GM18520 (cell line): ENCODE measurements around the gene NRK.
"Not testable (repeated sequence)": the region's sequence is repeated elsewhere in the genome, so short reads cannot be mapped to it uniquely, and the experiment has no call there.

Experiments
- ATAC-seq: cut with Tn5 transposase; IDR thresholded peaks from one replicate; pipeline ENCODE4 v1.9.1; 2021; ENCODE audit not compliant: unreplicated experiment

Gene NRK

DNA sequence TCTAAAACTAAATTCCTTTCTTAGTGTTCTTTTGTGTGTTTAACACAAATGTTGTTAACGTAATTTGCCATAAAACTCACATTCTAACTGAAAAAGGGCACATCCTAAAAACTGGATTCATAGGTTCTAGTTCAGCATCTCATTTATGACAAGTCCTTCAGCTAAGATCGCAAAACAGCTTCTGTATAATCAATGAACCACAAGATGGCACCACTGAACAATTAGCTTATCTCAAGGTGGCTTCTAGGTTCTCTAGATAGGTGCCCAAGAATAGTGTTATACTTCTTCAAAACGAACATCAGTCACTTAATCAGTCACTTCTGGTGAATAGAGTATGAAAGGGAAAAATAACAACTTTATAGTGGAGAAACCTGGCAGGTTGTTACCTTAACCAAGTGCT, 54.3 kb downstream of the NRK start:
- no peak for ATAC-seq

DNA sequence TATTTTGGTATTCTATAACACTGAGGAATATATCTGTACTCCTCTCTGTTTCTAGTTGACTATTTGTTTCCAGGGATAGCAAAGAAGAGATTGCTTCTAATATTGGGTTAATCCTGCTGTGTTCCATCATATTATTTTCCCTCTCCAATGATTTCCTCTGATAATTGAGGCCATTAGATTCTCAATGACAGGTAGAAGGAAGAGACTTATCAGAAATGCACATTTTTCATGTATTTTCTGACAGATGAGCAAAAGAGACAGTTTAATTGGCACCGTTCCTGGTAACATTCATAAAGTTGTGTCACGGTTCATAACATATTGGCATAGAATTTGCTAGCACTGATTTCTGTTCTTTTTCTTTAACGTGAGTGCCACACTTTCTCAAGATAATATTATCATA, 58.2 kb downstream of the NRK start:
- no peak for ATAC-seq

DNA sequence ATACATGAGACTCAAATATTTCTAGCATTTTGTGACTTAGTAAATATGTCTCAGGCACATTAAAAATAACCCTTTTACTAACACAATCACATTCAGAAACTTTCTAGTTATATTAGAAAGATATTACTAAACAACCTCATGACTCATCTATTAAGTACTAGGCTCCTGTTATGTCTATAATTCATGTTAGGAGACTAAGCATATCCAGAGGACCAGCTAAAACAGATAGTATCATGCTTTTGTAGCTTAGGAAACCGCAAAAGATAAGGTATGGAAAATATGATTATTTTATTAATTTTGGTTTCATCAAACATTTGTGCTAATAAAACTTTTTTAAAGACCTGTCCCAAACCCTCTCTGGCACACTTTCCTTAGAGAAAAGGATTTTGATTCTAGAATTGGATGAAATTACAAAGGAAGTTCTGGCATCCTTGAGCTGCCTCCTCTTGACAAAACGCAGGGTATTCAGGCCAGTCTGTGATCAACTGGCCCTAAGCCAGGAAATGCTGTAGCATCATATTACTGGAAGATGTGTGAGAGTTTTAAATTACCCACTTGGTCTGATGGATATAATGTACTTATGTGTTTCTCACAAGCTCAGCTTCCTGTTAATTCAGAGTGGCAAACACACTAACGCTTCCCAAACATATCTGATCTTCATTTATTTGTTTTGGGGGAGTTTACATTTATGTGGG, 60.4 kb downstream of the NRK start:
- ATAC-seq = no peak

DNA sequence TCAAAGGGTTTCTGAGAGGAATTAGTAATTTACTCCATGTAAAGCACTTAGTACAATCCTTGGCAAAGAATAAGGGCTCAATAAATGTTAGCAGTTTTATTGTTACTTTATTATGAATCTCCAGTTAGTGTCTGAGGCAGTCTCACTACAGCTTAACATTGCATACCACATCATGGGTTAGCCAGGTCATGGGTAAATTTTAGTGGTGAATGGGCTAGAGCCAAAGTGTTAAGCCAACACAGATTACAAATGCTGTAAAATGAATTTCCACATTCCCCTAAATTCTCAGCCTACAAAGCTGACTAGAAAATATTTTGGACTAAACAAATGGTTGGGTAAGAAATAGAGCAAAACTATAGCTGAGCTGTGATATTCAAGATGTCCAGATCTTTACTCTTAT, 72.4 kb downstream of the NRK start:
- no peak for ATAC-seq

DNA sequence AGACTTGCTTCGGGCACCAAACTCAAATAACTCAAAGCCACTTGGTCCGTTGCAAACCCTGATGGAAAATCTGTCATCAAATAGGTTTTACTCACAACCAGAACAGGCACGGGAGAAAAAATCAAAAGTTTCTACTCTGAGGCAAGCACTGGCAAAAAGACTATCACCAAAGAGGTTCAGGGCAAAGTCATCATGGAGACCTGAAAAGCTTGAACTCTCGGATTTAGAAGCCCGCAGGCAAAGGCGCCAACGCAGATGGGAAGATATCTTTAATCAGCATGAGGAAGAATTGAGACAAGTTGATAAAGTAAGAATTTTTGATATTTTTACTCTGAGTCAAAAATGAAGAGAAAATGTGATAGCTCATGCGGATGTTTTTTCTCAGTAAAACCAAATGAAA, 87.2 kb downstream of the NRK start:
- no peak for ATAC-seq

- ATAC-seq = no peak
These were observed 88.3 kb downstream of the NRK start for GRCh38 chrX:105910563-105911105.

DNA sequence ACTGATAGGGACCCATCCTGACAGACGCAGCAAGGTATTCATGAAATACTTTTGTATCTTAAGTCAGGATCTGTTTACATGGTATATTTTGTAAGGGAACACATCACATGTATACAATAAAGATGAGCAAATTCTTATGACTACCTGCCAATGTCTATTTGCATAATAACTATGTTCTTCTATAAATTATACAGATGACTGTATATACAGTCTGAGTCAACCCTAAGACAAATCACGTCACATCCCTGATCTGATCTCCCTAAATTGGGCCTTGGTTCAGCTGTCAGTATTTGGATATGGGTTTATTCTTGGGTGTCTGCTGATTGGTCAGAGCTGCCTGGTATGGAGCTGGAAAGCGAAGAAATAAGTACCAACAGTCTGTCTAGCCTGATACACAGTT, 122.9 kb downstream of the NRK start:
- ATAC-seq = no peak

GRCh38 chrX:105969487-105969886, 147.1 kb downstream of the NRK start:
- no peak for ATAC-seq

DNA sequence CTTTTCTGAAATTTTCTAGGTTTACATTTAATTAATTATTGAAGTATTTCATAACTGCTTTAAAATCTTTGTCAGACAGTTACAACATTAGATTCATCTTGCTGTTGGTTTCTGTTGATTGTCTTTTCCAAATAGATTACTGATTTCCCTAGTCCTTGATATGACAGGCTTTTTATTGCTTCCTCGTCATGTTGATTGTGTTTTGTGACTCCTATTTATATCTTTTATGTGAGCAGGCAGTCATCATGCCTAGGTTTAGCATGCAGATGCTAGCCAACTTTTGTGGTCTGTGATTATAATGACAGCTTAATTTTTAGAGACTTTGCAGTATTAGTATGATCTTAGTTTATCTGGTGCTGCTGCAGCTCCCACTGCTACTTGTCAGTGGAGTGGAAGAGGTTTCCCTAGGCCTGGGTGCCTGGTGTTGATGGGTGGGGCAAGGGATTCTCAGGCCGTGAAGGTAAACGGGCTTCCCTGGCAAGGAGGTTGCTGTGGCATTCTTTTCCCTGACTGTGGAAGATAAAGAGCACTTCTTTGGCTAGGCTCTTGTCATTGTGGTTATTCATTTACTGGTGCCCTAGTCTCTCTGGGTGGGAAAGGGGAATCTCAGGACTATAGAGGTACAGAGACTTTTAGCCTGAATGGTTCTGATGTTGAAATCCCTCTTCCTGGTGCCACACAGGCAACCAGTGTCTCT, 150.5 kb downstream of the NRK start:
- ATAC-seq = no peak

- ATAC-seq = no peak
These were observed 151.0 kb downstream of the NRK start for GRCh38 chrX:105973387-105973739.

DNA sequence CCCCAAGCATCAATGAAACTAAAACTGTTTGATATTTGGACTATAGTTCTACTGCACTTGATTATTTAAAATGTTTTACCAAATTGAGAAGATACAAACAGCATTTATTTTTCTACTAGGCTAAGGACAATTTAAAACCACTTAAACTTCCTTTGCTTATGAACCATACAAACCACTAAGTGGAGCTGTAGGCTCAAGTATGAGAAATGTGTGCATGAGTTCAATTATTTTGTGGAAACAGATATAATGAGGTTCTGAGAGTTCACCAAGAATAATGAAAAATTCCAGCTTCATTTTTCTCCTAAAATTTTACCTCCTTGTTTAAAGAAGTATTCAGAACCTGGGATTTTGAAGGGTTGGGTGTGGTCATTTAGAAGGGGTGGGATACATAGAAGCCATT, 153.0 kb downstream of the NRK start:
- no peak for ATAC-seq

DNA sequence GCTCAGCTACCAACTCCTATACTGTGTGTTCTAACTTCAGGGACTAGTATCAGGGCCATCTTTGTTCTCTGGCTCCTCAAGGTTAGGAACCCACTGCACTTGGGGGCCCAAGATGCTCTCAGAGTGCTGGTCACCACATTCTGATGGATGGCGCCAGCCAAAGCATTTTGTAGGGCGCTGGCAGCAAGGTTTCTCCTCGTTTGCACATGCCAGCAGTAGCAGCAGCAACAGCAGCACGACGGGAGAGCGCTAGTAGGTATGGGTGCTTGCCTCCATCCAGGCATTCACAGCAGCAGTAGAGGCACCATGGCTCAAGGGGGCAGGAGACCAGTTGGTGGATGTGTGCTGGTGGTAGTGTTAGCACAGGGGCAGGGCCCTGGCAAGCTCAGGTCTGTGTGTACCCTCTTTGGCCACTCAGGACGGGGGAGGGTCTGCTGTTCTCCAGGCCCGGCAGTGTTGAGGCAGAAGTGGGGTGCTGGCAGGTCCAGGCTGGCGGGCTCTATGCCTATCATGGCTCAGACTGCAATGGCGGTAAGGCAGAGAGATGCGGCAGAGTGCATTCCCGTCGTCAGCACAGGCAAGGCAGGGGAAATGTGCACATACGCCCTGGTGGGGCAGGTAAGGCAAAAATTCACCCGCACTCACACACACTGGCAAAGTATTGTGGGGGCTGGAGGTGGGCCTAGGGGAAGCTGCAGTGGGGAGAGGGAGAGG, 159.6 kb downstream of the NRK start:
- ATAC-seq = no peak

DNA sequence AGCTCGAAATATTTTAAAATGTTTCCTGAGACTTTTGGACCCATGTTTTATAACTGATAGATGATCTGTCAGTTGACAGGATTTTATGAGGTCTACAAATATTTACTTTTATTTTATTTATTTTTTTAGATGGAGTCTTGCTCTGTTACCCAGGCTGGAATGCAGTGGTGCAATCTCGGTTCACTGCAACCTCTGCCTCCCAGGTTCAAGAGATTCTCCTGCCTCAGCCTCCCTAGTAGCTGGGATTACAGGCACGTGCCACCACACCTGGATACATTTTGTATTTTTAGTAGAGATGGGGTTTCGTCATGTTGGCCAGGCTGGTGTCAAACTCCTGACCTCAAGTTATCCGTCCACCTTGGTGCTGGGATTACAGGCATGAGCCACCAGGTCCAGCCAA, 166.1 kb downstream of the NRK start:
- not testable (repeated sequence) for ATAC-seq

- no peak for ATAC-seq
These were observed 177.0 kb downstream of the NRK start for GRCh38 chrX:105999294-105999693.

DNA sequence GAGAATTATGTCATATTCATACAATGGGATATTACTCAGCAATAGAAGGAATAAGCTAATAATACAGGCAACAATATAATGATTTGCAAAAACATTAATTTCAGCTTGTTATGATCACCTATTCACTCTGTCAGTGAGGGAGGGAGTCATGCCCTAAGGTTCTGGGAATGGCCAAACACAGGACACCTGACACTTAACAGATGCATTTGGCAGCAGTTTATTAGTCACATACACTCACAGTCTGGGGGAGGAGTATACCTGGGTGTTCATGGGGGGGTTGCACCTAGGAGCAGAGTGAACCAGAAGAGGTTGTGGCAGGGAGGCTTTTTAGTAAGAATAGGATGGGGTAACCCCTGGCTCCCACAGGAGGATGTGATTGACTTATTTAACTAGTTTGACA, 177.9 kb downstream of the NRK start:
- no peak for ATAC-seq

GRCh38 chrX:106000609-106001008, 178.3 kb downstream of the NRK start:
- ATAC-seq = not testable (repeated sequence)

DNA sequence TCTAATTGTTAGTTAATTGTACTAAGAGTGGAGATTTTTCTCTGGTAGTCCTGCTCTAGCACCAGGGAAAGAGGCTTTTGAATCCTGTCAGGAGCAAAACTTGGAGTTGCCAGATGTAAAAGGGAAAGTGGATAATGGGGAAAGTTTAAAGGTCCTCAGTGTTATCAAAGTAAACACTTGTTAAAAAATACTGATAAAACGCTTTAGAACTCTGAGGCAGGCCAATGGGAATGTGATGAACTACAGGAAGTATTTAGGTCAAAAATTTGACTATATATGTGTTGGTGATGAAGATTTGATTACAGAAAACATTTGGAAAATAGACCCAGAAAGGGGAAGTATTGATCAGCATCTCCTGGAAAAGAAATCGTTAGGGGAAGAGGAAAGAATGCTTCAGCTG, 183.3 kb downstream of the NRK start:
- no peak for ATAC-seq

GRCh38 chrX:106007815-106008214, 185.5 kb downstream of the NRK start:
- no peak for ATAC-seq
